HT1080 (cell line): ENCODE measurements around the gene ARNT2. TPM values are rescaled to one million over a fixed set of nuclear protein-coding genes. Genes with fewer than 3 reads are reported as not detected.
A peak's percentile ranks its signal among the peaks of the same experiment; 100 is the strongest.

Experiments used
- DNase-seq: peaks from one replicate; pipeline ENCODE4 v3.0.0-alpha.2; 2015; ENCODE audit warnings: low read depth
- total RNA-seq: library from RNA; depleted of rRNA; stranded (reverse); fragments of >200 nt; shearing (Covaris generic); gene quantifications from 2 replicates; pipeline ENCODE4 v1.2.3, GENCODE V29; 2014

Gene ARNT2
- total RNA-seq, 1 experiment from 2014 or later = 3.7 TPM

DNA sequence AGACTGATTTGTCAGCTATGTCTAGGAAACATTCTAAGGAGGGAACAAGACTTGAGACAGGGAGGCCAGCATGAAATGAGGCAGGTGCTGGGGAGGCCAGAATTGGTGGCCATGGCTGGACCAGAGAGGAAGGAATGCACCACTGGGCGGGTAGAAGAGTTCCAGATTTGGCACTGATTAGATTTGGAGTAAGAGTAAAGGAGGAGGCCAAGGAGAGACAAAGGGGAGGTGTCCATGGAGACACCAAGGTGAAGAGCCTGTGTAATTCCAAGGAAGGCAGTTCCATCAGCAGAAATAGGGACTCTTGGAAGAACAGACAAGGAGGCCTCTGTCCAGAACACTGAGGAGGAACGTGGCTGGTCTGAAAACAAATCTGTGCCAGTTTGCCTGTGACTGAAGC is 1.8 kb downstream of the ARNT2 start:
- no peak for DNase-seq

DNA sequence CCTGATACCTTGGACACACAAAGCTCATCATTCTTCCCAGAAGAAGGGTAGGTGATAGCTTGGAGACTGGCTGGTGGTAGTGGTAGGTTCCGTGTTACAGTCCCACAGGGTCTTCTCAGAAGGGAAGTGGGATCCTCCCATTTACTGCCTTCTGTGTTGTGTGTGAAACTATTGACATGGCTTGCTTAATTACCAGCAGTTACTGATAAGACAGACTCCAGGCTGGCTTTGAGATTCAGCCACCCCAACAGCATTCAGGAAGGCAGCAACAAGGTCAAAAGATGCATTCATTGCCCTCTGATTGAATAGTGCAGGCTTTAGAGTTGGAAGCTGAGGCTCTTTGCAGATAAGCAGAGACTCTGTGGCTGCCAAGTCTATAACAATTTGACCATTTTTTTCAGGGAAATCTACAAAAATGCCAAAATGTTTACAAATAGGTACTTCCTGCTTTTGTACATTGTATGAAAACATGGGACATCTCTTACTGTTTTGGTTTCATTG is 7.7 kb downstream of the ARNT2 start:
- no peak for DNase-seq

DNA sequence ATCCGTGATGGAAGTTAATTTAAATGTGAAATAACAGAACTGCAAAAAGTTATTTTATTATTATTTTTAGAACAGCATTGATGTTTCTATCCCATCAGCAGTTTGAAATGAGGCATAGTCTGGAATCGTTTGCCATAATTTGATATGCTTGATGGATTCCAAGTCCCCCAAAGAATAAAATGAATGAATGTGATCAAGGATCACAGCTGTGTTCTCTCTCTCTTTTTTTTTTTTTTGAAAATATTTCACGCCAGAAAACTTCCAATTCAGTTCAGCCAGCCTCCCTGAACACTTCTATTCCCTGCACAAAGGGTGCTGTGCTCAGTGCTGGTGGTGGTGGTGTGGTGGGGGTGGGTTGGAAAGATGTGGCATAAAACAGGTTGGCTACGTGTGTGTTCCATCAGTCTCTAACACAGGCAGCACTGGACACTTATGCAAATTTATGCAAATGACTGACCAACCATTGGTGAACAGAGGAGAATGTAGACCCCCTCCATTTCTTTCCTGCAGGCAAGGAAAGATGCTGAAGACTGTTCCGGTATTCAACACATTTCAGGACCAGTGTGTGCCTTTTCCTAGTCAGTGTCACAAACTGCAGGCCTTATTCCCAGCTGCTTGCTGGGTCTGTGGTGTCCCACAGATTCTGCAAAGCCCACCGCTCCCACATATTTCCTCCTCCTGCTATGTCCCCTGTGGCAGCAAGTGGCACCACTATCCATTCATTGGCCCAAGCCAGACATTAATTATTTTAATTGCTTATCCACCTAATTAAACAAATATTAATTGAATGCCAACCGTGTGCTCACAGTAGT is 10.6 kb downstream of the ARNT2 start:
- DNase-seq = no peak

DNA sequence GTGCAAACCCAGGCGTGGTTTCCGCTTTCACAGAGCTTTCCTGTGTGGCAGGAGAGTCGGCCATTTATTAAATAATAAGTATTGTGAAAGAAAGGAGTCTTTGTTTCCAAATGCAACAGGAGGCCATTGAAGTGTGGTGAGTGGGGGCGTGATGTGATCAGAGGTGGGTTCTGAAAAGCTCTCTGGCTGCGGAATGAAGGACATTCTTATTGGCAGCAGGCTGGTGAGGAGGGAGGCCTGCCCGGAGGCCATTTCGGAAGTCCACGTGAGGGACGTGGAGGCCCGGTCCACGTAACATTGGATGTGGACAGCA is 11.1 kb downstream of the ARNT2 start:
- DNase-seq = no peak

DNA sequence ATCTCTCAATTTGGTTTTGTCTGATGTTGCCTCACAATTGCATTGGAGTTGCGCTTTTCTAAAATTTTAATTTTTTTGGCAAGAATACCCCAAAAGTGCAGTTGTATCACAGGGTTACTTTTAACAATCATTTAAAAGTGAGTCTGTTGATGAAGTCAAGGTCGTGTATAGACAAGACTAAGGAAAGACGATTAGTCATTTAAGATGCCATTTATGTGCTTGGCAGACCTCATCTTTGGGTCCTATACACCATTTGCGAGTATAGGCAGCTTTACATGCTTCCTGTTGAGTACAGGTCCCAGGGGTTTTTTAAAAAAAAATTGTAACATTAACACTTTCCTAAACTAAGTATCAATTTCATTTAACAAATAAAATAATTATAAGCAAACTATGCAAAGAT is 12.5 kb downstream of the ARNT2 start:
- DNase-seq = no peak

DNA sequence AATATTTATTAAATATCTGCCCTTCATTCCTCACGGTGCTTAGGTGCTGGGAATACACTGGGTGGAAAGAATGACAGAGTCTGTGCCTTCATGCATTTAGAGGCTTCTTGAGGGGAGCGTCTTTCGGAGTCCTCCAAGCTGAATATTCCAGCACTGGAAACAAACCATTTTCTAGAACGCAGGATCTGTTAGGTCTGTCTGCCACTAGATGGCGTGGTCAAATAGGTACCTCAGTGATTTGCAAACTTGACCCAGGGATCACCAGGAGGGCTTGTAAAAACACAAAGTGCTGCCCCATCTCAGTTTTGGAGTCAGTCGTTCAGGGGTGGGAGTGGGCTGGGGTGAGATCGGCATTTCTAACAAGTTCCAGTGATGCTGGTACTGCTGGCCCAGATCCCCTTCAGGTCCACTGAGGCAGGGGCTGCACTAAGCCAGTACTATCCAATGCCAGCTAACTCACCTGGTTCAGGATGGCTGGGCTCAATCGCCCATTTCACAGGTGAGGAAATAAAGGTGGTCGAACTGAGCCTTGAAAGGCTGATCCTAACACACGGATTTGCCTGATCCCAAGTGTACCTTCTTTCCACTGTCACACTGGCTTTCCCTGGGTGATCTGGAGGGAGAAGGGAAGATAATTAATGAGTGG is 14.8 kb downstream of the ARNT2 start:
- DNase-seq = no peak

DNA sequence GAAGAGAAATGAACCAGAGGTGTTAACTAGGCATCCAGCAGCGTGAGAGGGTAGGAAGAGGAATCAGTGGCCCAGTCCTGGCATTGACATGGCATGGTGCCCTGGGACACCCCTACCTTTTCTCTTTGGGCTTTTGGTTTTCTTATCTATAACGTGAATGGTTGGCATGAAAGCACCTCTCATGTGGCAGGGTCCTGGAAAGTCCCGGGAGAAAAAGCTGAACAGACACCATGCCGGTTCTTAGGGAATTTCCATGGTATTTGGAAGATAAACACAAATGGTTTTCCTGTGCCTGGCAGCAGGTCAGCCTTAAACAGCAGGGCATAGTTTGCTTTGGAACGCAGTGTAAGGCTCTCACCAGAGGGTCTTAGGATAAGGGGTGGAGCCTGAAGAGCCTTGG is 15.4 kb downstream of the ARNT2 start:
- DNase-seq = no peak

DNA sequence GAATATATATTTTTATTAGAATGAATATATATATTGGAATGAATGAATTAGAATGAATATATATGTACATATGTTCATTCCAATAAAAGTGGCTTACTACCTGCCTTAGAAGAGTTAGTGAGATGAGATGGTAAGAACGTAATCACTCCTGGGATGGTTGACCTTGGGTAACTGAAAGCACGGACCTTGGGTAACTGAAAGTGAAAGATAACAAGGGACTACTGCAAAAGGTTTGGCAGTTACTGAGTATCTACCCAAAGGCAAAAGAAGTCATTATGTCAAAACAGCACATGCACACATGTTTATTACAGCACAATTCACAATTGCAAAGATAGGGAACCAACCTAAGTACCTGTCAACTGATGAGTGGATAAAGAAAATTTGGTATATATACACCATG is 16.5 kb downstream of the ARNT2 start:
- DNase-seq = no peak

DNA sequence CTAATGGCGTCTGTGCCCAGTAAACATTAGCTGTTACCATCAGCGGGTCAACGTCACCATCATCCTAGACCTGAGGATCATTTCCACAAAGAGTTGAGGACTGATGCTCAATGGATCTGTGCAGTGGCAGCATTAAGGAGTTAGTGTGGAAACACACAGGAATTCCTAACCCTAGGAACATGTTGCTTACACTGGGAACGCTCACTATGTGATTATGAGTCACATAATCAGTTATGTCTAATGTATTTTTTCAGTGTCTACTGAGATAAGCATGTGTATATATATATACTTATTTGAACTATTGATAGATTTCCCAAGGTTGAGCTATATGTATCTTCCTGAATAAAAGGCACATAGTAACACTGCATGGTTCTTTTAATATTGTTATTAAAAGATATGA is 19.0 kb downstream of the ARNT2 start:
- no peak for DNase-seq

DNA sequence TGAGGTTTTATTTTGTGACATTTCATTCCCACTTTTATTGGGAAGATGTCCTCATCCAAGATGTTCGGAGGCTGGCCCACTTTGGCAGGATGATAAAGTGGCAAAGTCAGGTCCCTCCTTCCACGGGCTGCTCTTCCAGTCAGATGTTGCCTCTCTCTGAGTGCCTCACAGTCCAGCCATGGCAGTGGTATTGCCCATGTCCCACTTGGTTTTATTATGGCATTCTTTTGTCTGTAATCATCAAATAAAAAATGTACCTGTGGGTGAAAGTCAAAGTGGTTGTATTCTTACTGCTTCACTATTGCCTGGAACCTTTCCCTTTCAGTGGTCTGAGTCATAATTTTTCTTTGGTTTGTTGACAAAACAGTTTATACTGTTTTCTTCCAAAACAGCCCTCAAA is 20.2 kb downstream of the ARNT2 start:
- DNase-seq = peak; percentile 41

DNA sequence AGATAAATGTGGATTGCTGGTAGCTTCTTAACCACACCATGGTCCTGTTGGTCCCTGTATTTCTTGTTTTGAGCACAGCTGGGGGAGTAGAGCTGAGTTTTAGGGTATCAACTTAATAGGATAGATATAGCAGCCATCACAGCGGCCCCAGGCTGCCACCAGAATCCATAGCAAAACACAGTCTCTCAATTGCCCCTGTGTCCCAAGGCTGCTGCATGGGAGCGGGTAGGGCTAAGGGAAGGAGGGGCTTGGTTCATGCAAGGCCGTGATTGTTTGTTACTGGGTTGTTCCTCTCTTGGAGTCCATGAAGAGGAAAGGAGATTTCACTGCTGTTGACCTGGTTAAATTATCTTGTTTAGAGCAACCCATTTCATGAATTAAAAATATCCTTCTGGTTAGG is 22.1 kb downstream of the ARNT2 start:
- DNase-seq = no peak

DNA sequence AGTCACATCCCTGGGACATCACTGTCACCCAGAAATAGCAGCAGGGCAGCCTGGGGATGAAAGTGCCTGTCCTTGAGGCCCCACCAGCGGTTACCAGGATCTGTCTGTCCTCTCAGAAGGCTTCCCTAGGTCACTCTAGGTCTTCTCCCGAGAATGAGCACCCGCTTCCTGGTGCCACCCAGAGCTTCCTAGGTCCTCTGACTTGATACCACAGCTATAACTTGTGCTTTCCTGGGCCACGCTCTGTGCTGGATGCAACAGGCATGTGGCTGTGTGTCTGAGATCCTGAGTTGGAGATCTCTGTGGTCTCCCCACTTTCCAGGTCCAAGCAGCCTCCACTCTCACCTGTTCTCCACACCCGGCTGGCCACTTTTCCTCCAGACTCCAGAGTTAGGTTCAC is 25.8 kb downstream of the ARNT2 start:
- DNase-seq = no peak

DNA sequence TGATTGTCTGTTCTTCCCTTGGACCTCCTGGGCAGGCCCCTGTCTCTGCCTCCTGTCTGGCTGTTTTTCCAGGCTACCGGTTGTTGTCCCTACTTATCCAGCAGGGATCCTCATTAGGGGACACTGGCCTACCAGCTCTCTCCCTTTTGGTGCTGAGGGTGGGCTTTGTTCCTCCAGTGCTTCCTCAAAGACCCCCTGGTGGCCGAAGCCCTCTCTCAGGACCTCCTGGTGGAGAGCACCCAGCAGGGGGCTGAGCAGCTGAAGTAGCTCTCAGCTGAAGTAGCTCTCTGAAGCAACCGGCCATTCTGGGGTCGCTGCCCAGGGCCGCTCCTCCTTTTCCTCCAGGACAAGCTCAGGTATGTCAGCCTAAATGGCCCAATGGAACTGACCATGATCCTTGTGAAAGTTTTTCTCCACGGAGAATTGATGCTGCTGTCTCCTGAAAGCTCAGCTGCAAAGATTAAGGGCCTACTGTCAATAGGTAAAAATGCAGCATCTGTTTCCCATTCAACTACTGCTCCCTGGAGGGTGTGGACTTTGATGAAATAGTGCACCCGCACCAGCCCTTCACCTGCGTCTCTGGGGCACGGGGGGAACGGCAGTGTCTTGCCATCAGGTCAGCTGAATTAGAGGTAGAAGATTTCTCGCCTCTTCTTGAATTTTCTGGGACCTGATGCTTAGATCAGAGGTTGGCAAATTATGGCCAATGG is 27.6 kb downstream of the ARNT2 start:
- no peak for DNase-seq

DNA sequence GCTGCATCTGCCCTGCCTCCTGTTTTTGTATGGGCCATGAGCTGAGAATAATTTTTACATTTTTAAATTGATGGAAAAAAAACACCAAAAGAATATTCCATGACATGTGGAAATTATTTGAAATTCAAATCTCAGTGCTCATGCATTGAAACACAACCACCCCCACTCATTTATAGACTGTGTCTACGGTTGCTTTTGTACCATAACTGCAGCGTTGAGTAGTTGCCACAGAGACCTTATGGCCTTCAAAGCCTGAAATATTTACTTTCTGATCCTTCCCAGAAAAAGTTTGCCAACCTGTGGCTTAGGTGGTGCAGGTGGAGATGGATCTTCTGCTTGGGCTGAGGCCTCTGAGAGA is 28.1 kb downstream of the ARNT2 start:
- no peak for DNase-seq

DNA sequence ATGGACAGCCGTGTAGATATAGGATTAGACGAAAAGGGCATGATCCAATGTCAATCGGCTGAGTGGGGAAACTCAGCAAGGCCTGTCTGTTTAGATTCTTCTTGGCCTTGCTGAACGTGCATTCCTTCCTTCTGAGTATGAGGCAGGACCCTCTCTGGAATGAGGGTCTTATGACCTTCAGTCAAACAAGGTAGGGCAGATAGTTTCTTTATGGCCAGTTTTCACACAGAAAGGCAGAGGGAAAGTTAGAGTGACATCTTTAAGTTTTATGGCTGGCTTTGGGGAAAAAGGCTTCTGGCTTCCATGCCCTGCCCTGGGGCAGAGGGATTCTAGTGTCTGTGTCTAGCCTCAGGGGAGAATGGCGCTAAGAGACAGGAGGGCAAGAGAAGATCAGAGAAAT is 29.7 kb downstream of the ARNT2 start:
- DNase-seq = no peak

DNA sequence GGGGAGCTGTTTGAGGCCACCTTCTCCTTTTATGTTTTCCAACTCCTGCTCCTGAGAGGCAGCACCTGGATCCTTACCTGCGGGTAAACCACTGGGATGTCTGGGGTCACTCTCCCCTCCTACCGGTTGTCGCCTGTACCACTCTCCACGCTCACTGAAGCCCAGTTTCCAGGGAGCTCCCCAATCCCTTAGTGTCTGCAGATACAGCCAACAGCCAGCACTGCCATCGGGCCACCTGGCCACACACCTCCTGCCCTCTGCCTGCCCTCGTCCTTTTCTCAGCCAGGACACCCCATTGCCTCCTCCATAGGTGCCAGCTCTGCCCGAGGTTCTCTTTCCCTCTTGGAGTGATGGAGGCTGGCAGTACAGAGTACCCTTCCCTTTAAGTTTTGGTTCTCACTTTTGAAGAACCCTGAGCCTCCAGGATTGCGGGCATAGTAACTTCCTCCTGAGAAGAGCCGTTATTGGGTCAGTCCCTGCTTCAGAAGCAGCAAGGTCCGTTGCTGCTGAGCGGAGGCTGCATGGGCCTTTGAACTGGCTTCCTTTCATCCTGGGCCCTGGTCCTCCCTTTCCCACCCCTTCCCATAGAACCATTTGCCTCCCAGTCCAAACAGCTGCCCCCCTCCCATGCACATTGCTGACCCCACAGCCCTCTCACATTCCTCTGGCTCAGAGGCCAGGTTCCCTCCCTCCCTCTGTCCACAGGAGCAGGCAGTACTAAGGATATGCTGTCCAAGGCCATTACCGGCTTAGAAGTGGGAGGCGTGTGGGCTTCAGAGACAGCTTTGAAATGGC is 30.9 kb downstream of the ARNT2 start:
- DNase-seq = no peak

DNA sequence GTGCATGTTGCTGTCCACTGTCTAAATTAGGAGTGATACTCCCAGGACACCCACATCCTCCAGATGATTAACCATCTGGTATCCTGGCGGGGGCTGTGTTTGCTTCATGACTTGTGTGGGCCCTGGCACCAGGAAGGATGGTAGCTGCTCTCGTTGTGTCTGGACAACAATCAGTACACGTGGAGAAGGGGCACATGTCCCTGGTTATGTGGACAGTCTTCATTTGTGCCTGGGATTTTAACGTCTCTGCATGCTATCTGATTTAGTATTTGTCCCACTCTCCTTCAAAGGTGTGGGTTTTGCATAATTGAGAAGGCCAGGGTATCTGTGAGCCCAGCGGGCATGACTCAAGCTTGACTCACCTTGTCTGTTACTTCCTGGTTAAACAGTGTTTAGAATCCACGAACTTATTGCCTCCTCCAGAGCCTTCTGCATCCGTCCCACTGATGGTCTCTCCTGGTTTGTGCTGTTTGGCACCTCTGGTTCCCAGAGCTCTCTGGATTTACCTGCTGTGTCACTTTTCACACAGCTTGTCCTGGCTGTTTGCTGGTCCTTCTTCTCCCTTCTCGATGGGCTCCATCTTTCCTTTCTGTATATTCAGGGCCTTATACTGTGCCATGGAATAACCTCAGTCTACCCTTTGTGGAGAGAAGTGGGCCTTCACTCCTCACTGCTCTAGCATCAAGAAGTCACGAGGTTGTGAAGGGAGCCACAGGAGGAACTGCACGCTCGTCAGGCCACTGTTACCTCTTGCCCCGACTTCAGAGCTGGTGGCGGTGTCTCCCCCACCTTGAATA is 32.5 kb downstream of the ARNT2 start:
- peak; percentile 92 for DNase-seq

DNA sequence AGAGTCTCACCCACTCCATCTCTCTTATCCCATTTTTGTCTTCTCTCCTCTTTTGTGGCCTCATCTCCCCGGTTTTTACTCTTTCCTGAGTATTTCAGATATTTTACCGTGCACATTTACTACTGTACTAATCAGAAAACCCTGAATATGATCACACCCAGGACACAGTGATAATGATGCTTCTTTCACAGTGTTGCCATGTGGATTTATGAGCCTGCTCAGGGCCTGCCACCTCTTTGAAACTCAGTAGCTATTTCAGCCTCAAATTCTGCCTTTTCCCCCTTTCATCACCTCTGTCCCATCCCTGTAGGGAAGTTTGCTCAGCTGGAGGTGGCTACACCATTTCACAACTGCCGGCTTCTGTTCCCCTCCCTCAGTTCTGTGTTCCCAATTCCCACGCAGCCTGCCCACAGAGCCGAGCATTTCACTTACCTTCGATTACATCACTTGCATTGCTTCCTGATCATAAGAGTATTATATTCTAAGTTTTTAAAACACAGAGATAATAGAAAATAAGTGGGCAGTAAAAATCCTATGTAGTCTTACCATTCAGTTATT is 33.2 kb downstream of the ARNT2 start:
- DNase-seq = no peak

DNA sequence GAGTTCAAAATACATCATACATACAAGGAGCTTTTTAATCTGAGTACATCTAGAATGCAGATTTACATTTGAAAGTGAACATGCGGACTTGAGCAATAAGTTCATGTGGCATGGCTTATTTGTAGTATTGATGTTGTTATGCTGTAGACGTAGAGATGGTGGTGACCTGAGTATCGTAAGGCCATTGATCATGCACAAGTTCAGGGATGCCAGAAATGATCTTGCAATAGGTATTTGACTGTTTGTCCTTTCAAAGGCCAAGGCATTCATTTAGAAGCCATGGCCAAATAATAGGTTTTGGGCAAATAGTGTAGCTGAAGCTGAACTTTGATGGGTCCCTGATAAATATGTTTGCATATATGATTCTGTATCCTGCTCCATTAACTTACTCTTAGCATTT is 35.0 kb downstream of the ARNT2 start:
- DNase-seq = no peak

DNA sequence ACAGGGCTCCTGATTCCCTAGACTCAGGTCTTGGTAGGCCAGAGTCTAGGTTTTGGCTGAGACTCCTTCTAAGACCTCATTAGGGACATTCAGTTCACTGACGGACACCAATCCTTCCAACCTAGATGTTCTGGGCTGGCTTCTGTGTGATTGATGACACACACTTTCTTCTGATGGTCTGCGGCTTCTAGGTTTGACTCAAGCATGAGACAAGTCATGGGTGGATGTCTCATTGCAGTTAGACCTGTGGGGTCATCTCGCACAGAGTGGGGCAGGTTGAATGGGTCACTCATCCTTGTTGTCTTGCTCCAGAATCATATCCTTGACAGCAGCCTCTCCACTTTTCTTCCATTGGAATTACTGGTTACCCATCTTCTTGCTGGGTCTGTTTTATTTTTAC is 35.8 kb downstream of the ARNT2 start:
- peak; percentile 34 for DNase-seq

DNA sequence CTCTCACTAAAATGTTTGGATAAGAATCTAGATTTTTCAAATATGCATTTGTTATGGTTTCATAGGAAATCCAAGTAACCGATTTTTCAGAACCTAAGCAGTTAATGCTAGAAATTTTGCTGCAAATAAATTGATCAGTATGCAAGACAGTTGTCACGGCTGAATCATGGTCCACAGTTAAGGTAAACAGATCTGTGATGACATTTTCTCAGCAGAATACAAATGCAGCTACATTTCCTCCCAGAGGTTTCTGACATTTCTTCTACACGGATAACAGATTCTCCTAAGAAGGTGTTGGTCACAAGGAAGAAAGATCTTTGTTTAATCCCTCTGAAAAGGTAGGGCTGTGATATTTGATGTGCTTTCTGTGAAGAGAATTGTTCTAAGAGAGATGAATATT is 36.9 kb downstream of the ARNT2 start:
- no peak for DNase-seq
